WERI-Rb-1 (cell line): Measurements from ENCODE around the gene RNF183.

ENCODE experiments used
- DNase-seq: peaks from one replicate; pipeline ENCODE4 v3.0.0-alpha.2; 2020
- H3K27ac ChIP-seq: fragments of 250-450 bp; sonication (Bioruptor Pico); 2 replicates; pipeline ENCODE4 v1.5.1; 2020; ENCODE audit warnings: mild to moderate bottlenecking, moderate library complexity
- H3K27me3 ChIP-seq: fragments of 250-450 bp; sonication (Bioruptor Pico); 2 replicates; pipeline ENCODE4 v1.5.1; 2021; ENCODE audit warnings: mild to moderate bottlenecking, low read depth, moderate library complexity; ENCODE audit not compliant: insufficient read depth, severe bottlenecking
- H3K36me3 ChIP-seq: fragments of 250-450 bp; sonication (Bioruptor Pico); 2 replicates; pipeline ENCODE4 v1.5.1; 2020; ENCODE audit warnings: mild to moderate bottlenecking, moderate library complexity
- H3K4me3 ChIP-seq: 2 replicates; pipeline ENCODE4 v1.5.1; 2011; ENCODE audit warnings: low read depth, mild to moderate bottlenecking, control low read depth, low read length
- H3K9me3 ChIP-seq: fragments of 250-450 bp; sonication (Bioruptor Pico); 2 replicates; pipeline ENCODE4 v1.5.1; 2021; ENCODE audit warnings: mild to moderate bottlenecking, moderate library complexity; ENCODE audit not compliant: severe bottlenecking
- TF ChIP-seq, protein P1 (sequence below): IDR thresholded peaks from 2 replicates; pipeline ENCODE4 v1.5.1; 2011; ENCODE audit warnings: low read depth, mild to moderate bottlenecking, control low read depth, inconsistent platforms, low read length

Gene RNF183

GRCh38 chr9:113343732-113344231 lies 40.6 kb upstream of the RNF183 start:
- DNase-seq = peak; percentile 82
- H3K4me3 ChIP-seq = no peak overlapping the region
- H3K27me3 ChIP-seq = no peaks in the 10 kb centered on the region
- TF ChIP-seq, protein P1, sequence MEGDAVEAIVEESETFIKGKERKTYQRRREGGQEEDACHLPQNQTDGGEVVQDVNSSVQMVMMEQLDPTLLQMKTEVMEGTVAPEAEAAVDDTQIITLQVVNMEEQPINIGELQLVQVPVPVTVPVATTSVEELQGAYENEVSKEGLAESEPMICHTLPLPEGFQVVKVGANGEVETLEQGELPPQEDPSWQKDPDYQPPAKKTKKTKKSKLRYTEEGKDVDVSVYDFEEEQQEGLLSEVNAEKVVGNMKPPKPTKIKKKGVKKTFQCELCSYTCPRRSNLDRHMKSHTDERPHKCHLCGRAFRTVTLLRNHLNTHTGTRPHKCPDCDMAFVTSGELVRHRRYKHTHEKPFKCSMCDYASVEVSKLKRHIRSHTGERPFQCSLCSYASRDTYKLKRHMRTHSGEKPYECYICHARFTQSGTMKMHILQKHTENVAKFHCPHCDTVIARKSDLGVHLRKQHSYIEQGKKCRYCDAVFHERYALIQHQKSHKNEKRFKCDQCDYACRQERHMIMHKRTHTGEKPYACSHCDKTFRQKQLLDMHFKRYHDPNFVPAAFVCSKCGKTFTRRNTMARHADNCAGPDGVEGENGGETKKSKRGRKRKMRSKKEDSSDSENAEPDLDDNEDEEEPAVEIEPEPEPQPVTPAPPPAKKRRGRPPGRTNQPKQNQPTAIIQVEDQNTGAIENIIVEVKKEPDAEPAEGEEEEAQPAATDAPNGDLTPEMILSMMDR = no peak
- H3K27ac ChIP-seq = peak overlapping the region; percentile 33; the same call in 1 of the 2 replicates
- no peaks in the 10 kb centered on the region for H3K36me3 ChIP-seq
- H3K9me3 ChIP-seq = peaks cover 2% of the 10 kb centered on the region

- TF ChIP-seq, protein P1 = no peak
- Histone ChIP-seq H3K4me3 (no peak overlapping the region), H3K9me3 (peaks cover 2% of the 10 kb centered on the region), H3K36me3 (no peaks in the 10 kb centered on the region), H3K27ac (no peak overlapping the region), H3K27me3 (no peaks in the 10 kb centered on the region)
- DNase-seq = no peak
Measured at GRCh38 chr9:113341712-113342410, 38.7 kb upstream of the RNF183 start.

DNA sequence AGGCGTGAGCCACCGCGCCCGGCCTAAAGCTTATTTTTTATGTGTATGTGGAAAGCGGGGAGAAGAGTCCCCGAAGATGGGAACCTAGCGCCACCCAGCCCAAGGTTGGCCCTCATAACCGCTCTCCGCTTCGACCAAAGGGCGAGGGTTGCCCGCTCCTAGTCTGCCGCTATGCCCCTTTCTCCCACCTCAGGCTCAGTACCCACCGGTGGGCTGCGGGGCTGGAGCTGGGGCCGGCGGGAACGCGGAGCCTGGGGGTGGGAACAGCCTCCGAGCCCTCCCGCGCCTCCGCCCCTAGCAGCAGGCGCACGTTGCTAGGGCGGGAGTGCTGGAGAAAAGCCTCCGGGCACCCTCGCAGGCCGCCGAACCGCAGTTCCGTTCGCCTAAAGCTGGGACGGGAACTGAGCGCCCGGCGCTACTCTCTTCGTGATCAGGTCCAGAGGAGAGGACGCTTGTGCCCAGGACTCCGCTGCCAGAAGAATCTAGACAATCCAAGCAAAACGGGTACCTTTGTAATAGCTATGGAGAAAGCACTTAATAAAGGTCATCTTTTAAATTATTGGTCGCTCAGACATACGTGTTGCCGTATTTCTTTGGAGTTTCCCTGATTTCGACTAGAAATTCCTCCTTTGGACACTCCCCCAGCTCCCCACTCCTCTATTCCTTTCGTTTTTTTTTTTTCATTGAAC lies 37.0 kb upstream of the RNF183 start, which contains the start of gene WDR31:
WDR31 (minus strand) TSS at position 265 of the 689 bp plus-strand sequence. CDS start 8,253 bp downstream, outside the sequence.
- H3K27ac ChIP-seq = peak within 1 kb of the TSS; percentile 83
- TF ChIP-seq, protein P1 = no peak
- no peaks in the 10 kb centered on the region for H3K27me3 ChIP-seq
- peaks cover 2% of the 10 kb centered on the region for H3K9me3 ChIP-seq
- DNase-seq = peak; percentile 93
- H3K36me3 ChIP-seq = no peaks in the 10 kb centered on the region
- H3K4me3 ChIP-seq = peak within 1 kb of the TSS; percentile 86

- DNase-seq = no peak
- H3K4me3 ChIP-seq = no peak overlapping the region
- H3K27me3 ChIP-seq = no peaks in the 10 kb centered on the region
- no peaks in the 10 kb centered on the region for H3K36me3 ChIP-seq
- no peaks in the 10 kb centered on the region for H3K9me3 ChIP-seq
- TF ChIP-seq, protein P1 = no peak
- no peak overlapping the region for H3K27ac ChIP-seq
Measured at GRCh38 chr9:113337714-113338113, 34.5 kb upstream of the RNF183 start.

- no peak for DNase-seq
- no peaks in the 10 kb centered on the region for H3K36me3 ChIP-seq
- H3K9me3 ChIP-seq = no peaks in the 10 kb centered on the region
- no peak overlapping the region for H3K27ac ChIP-seq
- TF ChIP-seq, protein P1 = no peak
- H3K4me3 ChIP-seq = no peak overlapping the region
- H3K27me3 ChIP-seq = no peaks in the 10 kb centered on the region
Measured at GRCh38 chr9:113331780-113332179, 28.6 kb upstream of the RNF183 start.
